Activated CD4-positive, alpha-beta T cell treated with anti-CD3 and anti-CD28 coated beads, Interleukin-2, amount 10 ng/mL, durations not matched to agents 7 days and 5 days (primary cell): ENCODE measurements around the gene MS4A7. TPM values are rescaled to one million over a fixed set of nuclear protein-coding genes. Genes with fewer than 3 reads are reported as not detected.

ENCODE experiments used
- CTCF ChIA-PET: fragments of 350-600 bp; sonication (Branson Sonifier 250); formaldehyde crosslinking; loops from one replicate; lab custom pipeline; 2021; ENCODE audit warnings: antibody characterized with exemption; lab: Charles Lee
- POLR2A ChIA-PET: fragments of 350-600 bp; sonication (Branson Sonifier 250); formaldehyde crosslinking; loops from one replicate; lab custom pipeline; 2021; ENCODE audit warnings: antibody characterized with exemption; lab: Charles Lee
- DNase-seq: peaks from one replicate; pipeline ENCODE4 v3.0.0-alpha.2; 2020
- H3K27ac Mint-ChIP-seq: one replicate; pipeline ENCODE4 v1.8.0; 2021; ENCODE audit warnings: mild to moderate bottlenecking, moderate library complexity, mixed read lengths
- H3K27me3 Mint-ChIP-seq: one replicate; pipeline ENCODE4 v1.8.0; 2021; ENCODE audit warnings: mixed read lengths
- H3K36me3 Mint-ChIP-seq: one replicate; pipeline ENCODE4 v1.8.0; 2021; ENCODE audit warnings: low read depth, mixed read lengths
- H3K4me1 Mint-ChIP-seq: one replicate; pipeline ENCODE4 v1.8.0; 2021; ENCODE audit warnings: mixed read lengths
- H3K4me3 Mint-ChIP-seq: one replicate; pipeline ENCODE4 v1.8.0; 2021; ENCODE audit warnings: mild to moderate bottlenecking, moderate library complexity, mixed read lengths
- H3K9me3 Mint-ChIP-seq: one replicate; pipeline ENCODE4 v1.8.0; 2021; ENCODE audit warnings: mixed read lengths
- total RNA-seq, 2 experiments: library from RNA; stranded (reverse); gene quantifications; one replicate each; pipeline ENCODE4 v1.2.3, GENCODE V29; 2021

MS4A7 gene
- total RNA-seq, 2 experiments from 2014 or later: not detected

DNA sequence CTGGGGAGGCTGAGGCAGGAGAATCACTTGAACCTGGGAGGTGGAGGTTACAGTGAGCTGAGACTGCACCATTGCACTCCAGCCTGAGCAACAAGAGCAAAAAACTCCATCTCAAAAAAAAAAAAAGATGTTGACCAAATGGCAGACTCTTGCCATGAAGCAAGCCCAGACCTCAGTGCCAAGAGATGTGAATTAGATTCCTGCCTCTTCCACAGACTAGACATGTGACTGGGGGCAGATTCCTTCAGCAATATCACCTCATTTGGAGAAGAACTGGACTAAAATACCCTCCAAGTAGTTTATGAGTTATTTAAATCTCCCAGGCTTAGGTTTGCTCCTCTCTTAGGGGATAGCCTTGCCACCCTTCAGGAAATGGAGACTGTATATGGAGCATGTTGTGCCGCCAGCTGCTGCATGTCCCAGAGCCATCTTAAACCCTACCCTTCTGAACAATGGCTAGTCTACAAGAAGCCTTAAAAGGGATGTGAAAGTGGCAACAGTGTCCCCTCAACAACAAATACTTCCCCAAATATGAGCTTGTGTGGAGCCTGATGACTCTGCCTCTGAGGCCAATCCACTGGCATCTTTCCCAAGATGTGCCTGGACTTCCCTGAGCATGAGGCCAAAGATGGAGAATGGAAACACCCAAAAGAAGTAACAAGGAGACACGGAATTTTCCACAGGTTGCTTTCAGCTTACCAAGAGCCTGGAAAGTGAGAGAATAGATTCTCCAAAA lies 763 bp upstream of the MS4A7 start:
- H3K36me3 Mint-ChIP-seq: no peaks in the 10 kb centered on the region
- peaks cover 14% of the 10 kb centered on the region for H3K27me3 Mint-ChIP-seq
- H3K4me1 Mint-ChIP-seq: peaks cover 9% of the 10 kb centered on the region
- H3K9me3 Mint-ChIP-seq: no peaks in the 10 kb centered on the region
- DNase-seq: no peak
- no peak overlapping the region for H3K27ac Mint-ChIP-seq
- ChIA-PET POLR2A (no interaction called here), CTCF (no interaction called here)
- no peak overlapping the region for H3K4me3 Mint-ChIP-seq

DNA sequence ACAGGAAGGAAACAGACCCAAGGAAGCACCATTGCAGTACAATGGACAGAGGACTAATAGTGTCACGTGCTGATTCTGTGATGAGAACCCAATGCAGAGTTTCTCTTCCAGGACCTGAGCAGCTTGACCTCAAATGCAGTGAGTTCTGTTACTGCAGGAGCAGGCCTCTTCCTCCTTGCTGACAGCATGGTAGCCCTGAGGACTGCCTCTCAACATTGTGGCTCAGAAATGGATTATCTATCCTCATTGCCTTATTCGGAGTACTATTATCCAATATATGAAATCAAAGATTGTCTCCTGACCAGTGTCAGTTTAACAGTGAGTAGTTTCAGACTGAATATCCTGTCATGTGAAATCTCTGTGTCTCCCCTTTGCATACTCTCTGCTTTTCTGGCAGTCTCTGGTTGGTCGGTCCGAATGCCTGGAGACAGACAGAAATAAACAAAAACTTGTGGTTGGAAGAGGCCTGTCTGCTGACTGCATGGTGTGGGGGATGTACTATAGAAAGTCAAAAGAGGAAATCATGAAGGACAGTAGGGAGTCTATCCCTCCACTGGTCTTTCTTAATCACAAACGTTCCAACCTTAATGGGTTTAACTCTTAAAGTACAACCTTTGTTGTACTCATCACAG lies 11.1 kb downstream of the MS4A7 start:
- no peaks in the 10 kb centered on the region for H3K9me3 Mint-ChIP-seq
- no peaks in the 10 kb centered on the region for H3K36me3 Mint-ChIP-seq
- ChIA-PET CTCF (no interaction called here), POLR2A (no interaction called here)
- no peak overlapping the region for H3K27ac Mint-ChIP-seq
- H3K4me1 Mint-ChIP-seq: no peaks in the 10 kb centered on the region
- DNase-seq: no peak
- no peak overlapping the region for H3K4me3 Mint-ChIP-seq
- H3K27me3 Mint-ChIP-seq: no peaks in the 10 kb centered on the region

DNA sequence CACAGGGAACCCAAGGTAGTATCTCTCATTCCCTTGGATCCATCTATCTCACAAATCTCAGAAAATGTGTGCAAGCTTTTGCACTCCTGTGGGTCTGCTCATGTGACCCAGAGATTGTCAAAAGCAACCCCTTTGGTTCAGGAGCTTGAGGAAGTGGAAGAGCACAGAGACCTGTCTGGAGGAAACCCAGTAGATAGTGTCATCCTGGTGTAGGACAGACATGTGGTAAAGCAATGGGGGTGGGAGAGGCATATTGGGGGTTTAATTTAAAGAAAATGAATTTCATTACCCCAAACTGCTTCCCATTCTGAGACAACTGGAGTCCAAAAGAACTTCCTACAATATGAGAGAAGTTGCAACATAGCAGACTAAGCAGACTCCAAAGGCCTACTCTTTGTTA lies 12.1 kb downstream of the MS4A7 start:
- ChIA-PET POLR2A (no interaction called here), CTCF (no interaction called here)
- Mint-ChIP-seq H3K36me3 (no peaks in the 10 kb centered on the region), H3K4me3 (no peak overlapping the region), H3K27ac (no peak overlapping the region), H3K4me1 (no peaks in the 10 kb centered on the region), H3K27me3 (no peaks in the 10 kb centered on the region), H3K9me3 (no peaks in the 10 kb centered on the region)
- DNase-seq: no peak

- Mint-ChIP-seq H3K9me3 (no peaks in the 10 kb centered on the region), H3K27me3 (no peaks in the 10 kb centered on the region), H3K4me1 (no peaks in the 10 kb centered on the region), H3K36me3 (no peaks in the 10 kb centered on the region), H3K4me3 (no peak overlapping the region), H3K27ac (no peak overlapping the region)
- ChIA-PET CTCF (no interaction called here), POLR2A (no interaction called here)
- no peak for DNase-seq
Measured at GRCh38 chr11:60392361-60392760, 14.0 kb downstream of the MS4A7 start.

GRCh38 chr11:60393016-60393415 lies 14.7 kb downstream of the MS4A7 start:
- H3K4me1 Mint-ChIP-seq: no peaks in the 10 kb centered on the region
- H3K4me3 Mint-ChIP-seq: no peak overlapping the region
- H3K9me3 Mint-ChIP-seq: no peaks in the 10 kb centered on the region
- ChIA-PET CTCF (no interaction called here), POLR2A (no interaction called here)
- H3K27me3 Mint-ChIP-seq: no peaks in the 10 kb centered on the region
- H3K36me3 Mint-ChIP-seq: no peaks in the 10 kb centered on the region
- DNase-seq: no peak
- H3K27ac Mint-ChIP-seq: no peak overlapping the region

DNA sequence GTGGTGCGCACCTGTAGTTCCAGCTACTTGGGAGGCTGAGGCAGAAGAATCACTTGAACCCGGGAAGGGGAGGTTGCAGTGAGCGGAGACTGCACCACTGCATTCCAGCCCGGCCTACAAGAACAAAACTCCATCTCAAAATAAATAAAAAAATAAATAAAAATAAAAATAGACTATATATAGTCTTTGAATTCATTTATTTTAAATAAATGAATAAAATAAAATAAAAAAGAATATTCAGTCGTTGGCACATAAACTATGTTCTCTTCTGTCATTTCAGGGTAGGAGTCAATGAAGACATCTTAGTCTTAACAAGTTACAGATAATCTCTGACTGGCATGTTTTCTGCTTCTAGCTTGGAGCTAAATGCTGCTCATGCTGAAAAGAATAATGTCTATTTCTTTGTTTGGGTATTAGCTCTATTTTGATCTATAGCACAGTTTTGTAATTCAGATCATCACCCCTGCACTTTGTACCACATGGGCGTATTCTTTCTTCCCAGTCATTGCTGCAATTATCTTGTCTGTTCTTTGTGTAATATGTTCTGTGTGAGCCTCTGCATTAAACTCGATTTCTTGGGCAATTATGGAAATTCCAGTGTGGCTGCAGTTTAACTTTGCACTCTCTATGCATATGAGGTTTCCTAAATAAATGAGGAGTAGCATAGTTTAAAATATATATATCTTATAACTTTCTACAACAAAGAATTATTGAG lies 16.5 kb downstream of the MS4A7 start:
- Mint-ChIP-seq H3K36me3 (no peaks in the 10 kb centered on the region), H3K4me3 (no peak overlapping the region), H3K4me1 (no peaks in the 10 kb centered on the region), H3K27me3 (no peaks in the 10 kb centered on the region), H3K9me3 (no peaks in the 10 kb centered on the region), H3K27ac (no peak overlapping the region)
- no peak for DNase-seq
- CTCF ChIA-PET: no interaction called here
- POLR2A ChIA-PET: no interaction called here

DNA sequence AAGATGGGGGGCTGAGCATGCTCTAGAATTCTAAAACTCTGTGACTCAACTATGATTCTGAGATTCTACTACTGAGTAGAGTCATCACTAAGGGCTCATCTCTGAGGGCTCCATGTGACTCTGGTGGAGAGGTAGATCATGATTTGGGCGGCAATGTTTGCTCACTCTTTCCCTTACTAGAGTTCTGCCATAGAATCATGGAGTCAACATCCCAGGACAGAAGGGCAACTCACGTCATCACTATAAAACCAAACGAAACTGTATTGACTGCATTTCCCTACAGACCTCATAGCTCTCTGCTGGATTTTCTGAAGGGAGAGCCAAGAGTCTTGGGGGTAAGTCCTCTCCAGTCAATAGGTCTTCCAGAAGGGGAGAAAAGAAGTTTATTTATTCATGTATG lies 18.1 kb downstream of the MS4A7 start, which contains the start of gene MS4A14:
TSS of gene MS4A14 (plus strand) at position 78 of the 400 bp plus-strand sequence. CDS start at position 198, 120 bp downstream.
- peaks cover 1% of the 10 kb centered on the region for H3K27me3 Mint-ChIP-seq
- CTCF ChIA-PET: no interaction called here
- no peak within 1 kb of the TSS for H3K4me3 Mint-ChIP-seq

GRCh38 chr11:60396799-60397198 lies 18.5 kb downstream of the MS4A7 start:
- Mint-ChIP-seq H3K9me3 (no peaks in the 10 kb centered on the region), H3K27ac (no peak overlapping the region), H3K4me1 (no peaks in the 10 kb centered on the region), H3K36me3 (no peaks in the 10 kb centered on the region), H3K4me3 (no peak overlapping the region), H3K27me3 (peaks cover 5% of the 10 kb centered on the region)
- CTCF ChIA-PET: no interaction called here
- POLR2A ChIA-PET: no interaction called here
- DNase-seq: no peak

More for the DNA sequence above, 18.1 kb downstream of the MS4A7 start, which contains the start of gene MS4A14:
- H3K36me3 Mint-ChIP-seq: no peaks in the 10 kb centered on the region
- H3K9me3 Mint-ChIP-seq: no peaks in the 10 kb centered on the region
- no peak within 1 kb of the TSS for H3K27ac Mint-ChIP-seq
- POLR2A ChIA-PET: no interaction called here
- no peak for DNase-seq
- H3K4me1 Mint-ChIP-seq: no peaks in the 10 kb centered on the region

GRCh38 chr11:60420015-60420414 lies 41.7 kb downstream of the MS4A7 start:
- H3K27ac Mint-ChIP-seq: no peak overlapping the region
- ChIA-PET CTCF (interaction anchor here (0.6 to 1.2 kb wide), 2 partner anchors 169 to 835 kb away, joined by 3 to 4 read pairs; no protein-coding TSS in a partner anchor), POLR2A (no interaction called here)
- H3K4me3 Mint-ChIP-seq: no peak overlapping the region
- H3K36me3 Mint-ChIP-seq: no peaks in the 10 kb centered on the region
- H3K27me3 Mint-ChIP-seq: peaks cover 19% of the 10 kb centered on the region
- DNase-seq: no peak
- no peaks in the 10 kb centered on the region for H3K9me3 Mint-ChIP-seq
- H3K4me1 Mint-ChIP-seq: no peaks in the 10 kb centered on the region

- H3K4me1 Mint-ChIP-seq: no peaks in the 10 kb centered on the region
- ChIA-PET POLR2A (no interaction called here), CTCF (no interaction called here)
- H3K27me3 Mint-ChIP-seq: peaks cover 11% of the 10 kb centered on the region
- H3K36me3 Mint-ChIP-seq: no peaks in the 10 kb centered on the region
- H3K27ac Mint-ChIP-seq: no peak overlapping the region
- no peak overlapping the region for H3K4me3 Mint-ChIP-seq
- DNase-seq: no peak
- H3K9me3 Mint-ChIP-seq: no peaks in the 10 kb centered on the region
Measured at GRCh38 chr11:60422609-60423008, 44.3 kb downstream of the MS4A7 start.

DNA sequence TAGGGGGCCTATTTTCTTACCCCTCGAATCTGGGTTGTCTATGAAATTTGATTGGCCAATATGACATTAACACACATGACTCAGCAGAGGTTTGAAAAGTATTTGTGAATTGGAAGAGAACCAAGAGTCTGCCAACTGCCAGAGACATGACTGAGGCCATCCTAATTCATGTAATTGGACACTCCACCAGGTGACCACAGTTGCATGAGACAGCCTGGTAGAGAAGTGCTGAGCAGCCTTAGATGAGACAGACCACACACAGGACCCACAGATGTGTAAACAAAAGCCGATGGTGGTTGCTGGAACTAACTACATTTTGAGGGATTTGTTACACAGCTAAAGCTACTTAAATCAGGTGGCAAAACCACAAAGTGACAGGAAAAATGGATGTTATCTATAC lies 50.2 kb downstream of the MS4A7 start:
- Mint-ChIP-seq H3K27ac (no peak overlapping the region), H3K4me3 (no peak overlapping the region), H3K27me3 (peaks cover 20% of the 10 kb centered on the region), H3K36me3 (no peaks in the 10 kb centered on the region), H3K9me3 (no peaks in the 10 kb centered on the region), H3K4me1 (no peaks in the 10 kb centered on the region)
- CTCF ChIA-PET: no interaction called here
- DNase-seq: no peak
- POLR2A ChIA-PET: no interaction called here

DNA sequence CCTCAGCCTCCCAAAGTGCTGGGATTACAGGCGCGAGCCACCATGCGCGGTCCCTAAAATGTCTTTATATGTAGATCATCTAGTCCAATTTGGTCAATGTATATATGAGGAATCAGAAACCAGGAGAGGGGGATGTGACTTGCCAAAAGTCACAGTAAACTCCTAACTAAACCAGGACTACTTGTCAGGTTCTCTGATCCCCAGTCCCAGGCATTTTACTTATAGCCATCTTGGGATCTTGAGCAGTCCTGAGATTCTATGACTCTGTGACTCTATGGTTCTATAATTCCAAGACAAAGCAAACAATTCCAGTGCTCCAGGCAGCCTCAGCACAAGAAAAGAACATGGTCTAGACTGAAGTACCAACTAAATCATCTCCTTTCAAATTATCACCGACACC lies 50.9 kb downstream of the MS4A7 start, which contains the start of gene MS4A5:
TSS of gene MS4A5 (plus strand) at position 301 of the 400 bp plus-strand sequence. CDS start 103 bp downstream, outside the sequence.
- no peak for DNase-seq
- H3K4me3 Mint-ChIP-seq: no peak within 1 kb of the TSS
- peaks cover 23% of the 10 kb centered on the region for H3K27me3 Mint-ChIP-seq
- H3K27ac Mint-ChIP-seq: no peak within 1 kb of the TSS
- H3K4me1 Mint-ChIP-seq: no peaks in the 10 kb centered on the region
- POLR2A ChIA-PET: no interaction called here
- CTCF ChIA-PET: no interaction called here
- no peaks in the 10 kb centered on the region for H3K9me3 Mint-ChIP-seq
- H3K36me3 Mint-ChIP-seq: no peaks in the 10 kb centered on the region

- ChIA-PET CTCF (no interaction called here), POLR2A (no interaction called here)
- no peaks in the 10 kb centered on the region for H3K36me3 Mint-ChIP-seq
- H3K9me3 Mint-ChIP-seq: no peaks in the 10 kb centered on the region
- no peaks in the 10 kb centered on the region for H3K4me1 Mint-ChIP-seq
- H3K27me3 Mint-ChIP-seq: peaks cover 23% of the 10 kb centered on the region
- H3K4me3 Mint-ChIP-seq: no peak overlapping the region
- no peak overlapping the region for H3K27ac Mint-ChIP-seq
- DNase-seq: no peak
Measured at GRCh38 chr11:60431251-60431650, 52.9 kb downstream of the MS4A7 start.
